T-helper 1 cell treated with Interleukin-12 subunit alpha and Interleukin-12 subunit beta and Interleukin-4 antibody, amounts not matched to agents 30 μg/mL and 1 μg/mL, for 36 hours (primary cell): ENCODE results near the gene SLFN12.
"Not testable (repeated sequence)": the region's sequence is repeated elsewhere in the genome, so short reads cannot be mapped to it uniquely, and the experiment has no call there.

Source experiments
- H3K27ac Mint-ChIP-seq: one replicate; pipeline ENCODE4 v1.8.0; 2021; ENCODE audit warnings: mild to moderate bottlenecking, mixed read lengths
- H3K27me3 Mint-ChIP-seq: one replicate; pipeline ENCODE4 v1.8.0; 2021; ENCODE audit warnings: low read depth, mixed read lengths
- H3K36me3 Mint-ChIP-seq: one replicate; pipeline ENCODE4 v1.8.0; 2021; ENCODE audit warnings: low read depth, mixed read lengths
- H3K4me1 Mint-ChIP-seq: one replicate; pipeline ENCODE4 v1.8.0; 2021; ENCODE audit warnings: low read depth, mixed read lengths
- H3K4me3 Mint-ChIP-seq: one replicate; pipeline ENCODE4 v1.8.0; 2021; ENCODE audit warnings: mild to moderate bottlenecking, moderate library complexity, mixed read lengths
- H3K9me3 Mint-ChIP-seq: one replicate; pipeline ENCODE4 v1.8.0; 2021; ENCODE audit warnings: mixed read lengths

Gene SLFN12

DNA sequence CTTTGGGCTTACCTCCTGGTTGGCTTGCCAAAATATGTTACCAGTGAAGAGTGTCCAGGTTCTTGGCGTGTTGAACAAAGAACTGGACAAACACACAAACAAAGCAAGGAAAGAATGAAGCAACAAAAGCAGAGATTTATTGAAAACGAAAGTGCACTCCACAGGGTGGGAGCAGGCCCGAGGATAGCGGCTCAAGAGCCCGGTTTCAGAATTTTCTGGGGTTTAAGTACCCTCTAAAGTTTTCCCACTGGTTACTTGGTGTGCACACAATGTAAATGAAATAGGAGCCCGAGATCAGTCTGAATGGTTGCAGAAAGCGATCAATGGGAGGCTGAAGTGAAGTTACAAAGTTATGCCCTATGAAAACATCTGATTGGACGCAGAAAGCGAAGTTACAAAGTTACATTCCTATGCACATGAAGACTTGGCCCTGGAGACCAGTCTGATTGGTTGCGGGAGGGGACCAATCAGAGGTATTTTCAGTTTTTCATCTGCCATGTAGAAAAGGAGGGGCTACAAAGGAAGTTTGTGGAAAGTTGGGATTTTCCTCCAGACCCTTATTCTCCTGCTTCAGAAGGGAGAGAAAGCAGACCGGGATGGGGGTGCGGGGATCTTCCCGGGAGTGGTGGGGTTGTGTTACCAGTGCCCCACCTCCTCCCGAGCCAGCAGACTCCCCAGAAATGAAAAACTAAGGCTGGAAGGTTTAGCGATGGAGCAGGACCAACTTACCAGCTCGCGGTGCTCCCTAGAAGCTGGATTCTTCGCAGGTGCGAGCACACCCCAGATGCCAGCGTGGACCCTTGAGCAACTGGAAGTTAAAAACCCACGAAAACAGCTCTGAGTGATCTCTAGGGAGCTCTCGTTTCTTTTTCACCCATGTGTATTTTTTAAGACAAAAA is at the start of gene SLFN12:
SLFN12 (minus strand) TSS at position 325 of the 899 bp plus-strand sequence. CDS start 9,472 bp downstream, outside the sequence.
- Mint-ChIP-seq H3K27ac (peak within 1 kb of the TSS; percentile 92), H3K27me3 (no peaks in the 10 kb centered on the region), H3K9me3 (no peaks in the 10 kb centered on the region), H3K4me1 (peaks cover 62% of the 10 kb centered on the region), H3K36me3 (peaks cover 23% of the 10 kb centered on the region), H3K4me3 (peak within 1 kb of the TSS; percentile 88)

- peaks cover 3% of the 10 kb centered on the region for H3K9me3 Mint-ChIP-seq
- H3K4me3 Mint-ChIP-seq: no peak overlapping the region
- H3K27ac Mint-ChIP-seq: no peak overlapping the region
- peaks cover 76% of the 10 kb centered on the region for H3K36me3 Mint-ChIP-seq
- peaks cover 22% of the 10 kb centered on the region for H3K4me1 Mint-ChIP-seq
- H3K27me3 Mint-ChIP-seq: no peaks in the 10 kb centered on the region
Observed at GRCh38 chr17:35479271-35479670, 47.0 kb upstream of the SLFN12 start.

GRCh38 chr17:35477248-35477647 is 44.9 kb upstream of the SLFN12 start:
- Mint-ChIP-seq H3K36me3 (peaks cover 80% of the 10 kb centered on the region), H3K27me3 (no peaks in the 10 kb centered on the region), H3K4me1 (peaks cover 24% of the 10 kb centered on the region), H3K9me3 (peaks cover 13% of the 10 kb centered on the region), H3K27ac (no peak overlapping the region), H3K4me3 (no peak overlapping the region)

DNA sequence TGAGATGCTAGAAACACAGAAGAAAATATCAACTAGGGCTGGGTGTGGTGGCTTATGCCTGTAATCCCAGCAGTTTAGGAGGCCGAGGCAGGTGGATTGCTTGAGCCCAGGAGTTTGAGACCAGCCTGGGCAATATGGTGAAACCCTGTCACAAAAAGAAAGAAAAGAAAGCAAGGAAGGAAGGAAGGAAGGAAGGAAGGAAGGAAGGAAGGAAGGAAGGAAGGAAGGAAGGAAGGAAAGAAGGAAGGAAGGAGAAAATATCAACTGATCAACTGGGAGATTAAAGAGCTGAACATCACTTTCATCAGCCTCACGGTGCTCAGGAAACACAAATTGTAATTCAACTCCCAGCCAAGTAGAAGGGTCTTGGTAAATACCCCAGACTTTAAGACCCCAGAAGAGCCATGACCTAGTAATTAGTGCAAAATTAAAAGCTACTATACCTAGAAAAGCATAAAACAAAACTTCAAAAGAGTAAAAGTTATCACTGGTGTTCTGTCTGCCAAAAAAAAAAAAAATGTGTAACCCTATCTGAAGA is 44.1 kb upstream of the SLFN12 start:
- no peaks in the 10 kb centered on the region for H3K27me3 Mint-ChIP-seq
- peaks cover 84% of the 10 kb centered on the region for H3K36me3 Mint-ChIP-seq
- H3K27ac Mint-ChIP-seq: peak overlapping the region; percentile 34
- H3K4me1 Mint-ChIP-seq: peaks cover 27% of the 10 kb centered on the region
- peaks cover 19% of the 10 kb centered on the region for H3K9me3 Mint-ChIP-seq
- H3K4me3 Mint-ChIP-seq: no peak overlapping the region

DNA sequence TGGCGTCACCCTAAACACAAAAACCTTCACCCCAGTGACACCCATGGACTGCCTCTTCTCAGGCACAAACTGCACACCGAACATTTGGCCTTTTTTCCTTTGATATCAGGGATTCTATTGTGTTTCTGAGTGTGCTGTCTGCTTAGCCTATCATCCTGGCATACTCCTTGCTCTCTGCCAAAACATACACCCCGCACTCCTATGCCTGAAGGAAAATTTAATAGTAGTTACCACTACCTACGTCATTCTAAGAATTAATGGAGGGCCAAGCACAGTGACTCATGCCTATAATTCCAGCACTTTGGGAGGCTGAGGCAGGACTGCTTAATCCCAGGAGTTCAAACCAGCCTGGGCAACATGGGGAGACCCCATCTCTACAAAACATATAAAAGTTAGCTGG is 36.2 kb upstream of the SLFN12 start:
- Mint-ChIP-seq H3K9me3 (peaks cover 16% of the 10 kb centered on the region), H3K4me1 (peaks cover 49% of the 10 kb centered on the region)

DNA sequence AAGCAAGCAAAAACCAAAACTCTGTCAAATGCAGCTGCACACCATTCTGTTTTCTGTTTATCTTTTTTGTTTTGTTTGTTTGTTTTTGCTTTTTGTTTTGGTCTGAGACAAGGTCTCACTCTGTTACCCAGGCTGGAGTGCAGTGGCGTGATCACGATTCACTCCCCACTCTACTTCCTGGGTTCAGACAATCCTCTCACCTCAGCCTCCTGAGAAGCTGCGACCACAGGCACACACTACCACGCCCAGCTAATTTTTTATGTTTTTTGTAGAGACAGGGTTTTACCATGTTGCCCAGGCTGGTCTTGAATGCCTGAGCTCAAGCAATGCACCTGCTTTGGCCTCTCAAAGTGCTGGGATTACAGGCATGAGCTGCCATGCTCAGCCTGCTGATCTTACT is 35.5 kb upstream of the SLFN12 start:
- Mint-ChIP-seq H3K27me3 (no peaks in the 10 kb centered on the region), H3K27ac (peak overlapping the region; percentile 74), H3K9me3 (peaks cover 12% of the 10 kb centered on the region), H3K4me1 (peaks cover 50% of the 10 kb centered on the region), H3K36me3 (peaks cover 65% of the 10 kb centered on the region), H3K4me3 (peak overlapping the region; percentile 40)

More for the DNA sequence above, 36.2 kb upstream of the SLFN12 start:
- H3K4me3 Mint-ChIP-seq: peak overlapping the region; percentile 40
- peaks cover 67% of the 10 kb centered on the region for H3K36me3 Mint-ChIP-seq
- H3K27me3 Mint-ChIP-seq: no peaks in the 10 kb centered on the region
- peak overlapping the region; percentile 74 for H3K27ac Mint-ChIP-seq

DNA sequence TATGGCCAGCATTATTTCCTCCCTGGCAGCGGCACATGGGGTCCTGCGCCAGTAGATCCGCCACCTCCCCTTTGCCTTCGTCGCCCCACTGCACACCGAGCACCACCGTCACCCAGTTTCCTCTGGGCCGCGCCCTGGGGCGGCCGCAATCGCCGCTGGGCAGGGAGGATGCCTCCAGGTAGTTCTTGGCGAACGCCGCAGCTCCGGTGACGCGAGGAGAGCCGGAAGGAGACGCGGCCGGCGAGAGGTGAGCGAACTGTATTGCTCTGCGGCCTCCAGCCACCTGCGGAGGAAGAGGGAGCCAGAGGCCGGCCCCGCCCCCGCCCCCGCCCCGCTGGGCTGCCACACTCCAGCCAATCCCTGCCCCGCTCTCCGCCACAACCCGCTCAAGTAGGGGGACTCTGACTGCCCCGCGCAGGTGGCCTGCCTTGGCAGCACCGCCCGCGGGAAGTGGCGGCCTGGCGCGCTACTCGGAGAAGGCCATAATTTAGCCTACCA is 28.1 kb upstream of the SLFN12 start:
- Mint-ChIP-seq H3K27ac (peak overlapping the region; percentile 74), H3K4me3 (peak overlapping the region; percentile 81), H3K9me3 (no peaks in the 10 kb centered on the region), H3K36me3 (peaks cover 50% of the 10 kb centered on the region), H3K27me3 (no peaks in the 10 kb centered on the region), H3K4me1 (peaks cover 29% of the 10 kb centered on the region)

DNA sequence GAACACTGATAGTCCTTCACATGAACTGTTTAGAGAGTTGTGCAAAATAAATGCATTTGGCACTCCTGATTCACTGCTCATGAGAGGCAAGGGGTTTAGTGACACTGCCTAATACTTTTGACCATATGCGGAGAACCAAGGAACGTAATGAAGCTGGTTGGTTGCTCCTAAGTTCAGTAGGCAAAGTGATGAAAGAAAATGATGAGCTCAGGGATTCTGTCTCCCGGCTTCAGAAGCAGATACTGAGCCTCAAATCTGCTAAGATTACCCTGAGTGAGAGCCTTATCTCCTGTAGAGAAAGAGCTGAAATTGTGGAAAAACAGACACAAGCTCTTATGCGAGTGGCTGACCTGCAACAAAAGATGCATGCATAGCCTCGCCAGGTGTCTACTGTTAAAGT is 21.7 kb upstream of the SLFN12 start:
- not testable (repeated sequence) for H3K4me3 Mint-ChIP-seq, H3K27ac Mint-ChIP-seq, H3K27me3 Mint-ChIP-seq, H3K9me3 Mint-ChIP-seq, H3K4me1 Mint-ChIP-seq
- H3K36me3 Mint-ChIP-seq: peaks cover 25% of the 10 kb centered on the region

DNA sequence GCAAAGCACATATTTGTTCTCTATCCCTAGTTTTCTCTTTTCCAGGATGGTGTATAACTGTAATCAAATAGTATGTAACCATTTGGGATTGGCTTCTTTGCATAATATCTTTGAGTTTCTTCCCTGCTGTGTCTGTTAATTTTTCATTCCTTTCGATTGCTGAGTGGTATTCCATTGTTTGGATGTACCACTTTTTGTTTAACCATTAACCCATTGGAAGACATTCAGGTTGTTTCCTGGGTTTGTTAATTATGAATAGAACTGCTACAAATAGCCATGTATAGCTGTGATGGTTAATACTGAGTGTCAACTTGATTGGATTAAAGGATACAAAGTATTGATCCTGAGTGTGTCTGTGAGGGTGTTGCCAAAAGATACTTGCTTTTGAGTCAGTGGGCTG is 20.9 kb upstream of the SLFN12 start:
- Mint-ChIP-seq H3K36me3 (peaks cover 19% of the 10 kb centered on the region), H3K4me3 (no peak overlapping the region), H3K9me3 (no peaks in the 10 kb centered on the region), H3K4me1 (peaks cover 11% of the 10 kb centered on the region), H3K27me3 (no peaks in the 10 kb centered on the region), H3K27ac (no peak overlapping the region)

DNA sequence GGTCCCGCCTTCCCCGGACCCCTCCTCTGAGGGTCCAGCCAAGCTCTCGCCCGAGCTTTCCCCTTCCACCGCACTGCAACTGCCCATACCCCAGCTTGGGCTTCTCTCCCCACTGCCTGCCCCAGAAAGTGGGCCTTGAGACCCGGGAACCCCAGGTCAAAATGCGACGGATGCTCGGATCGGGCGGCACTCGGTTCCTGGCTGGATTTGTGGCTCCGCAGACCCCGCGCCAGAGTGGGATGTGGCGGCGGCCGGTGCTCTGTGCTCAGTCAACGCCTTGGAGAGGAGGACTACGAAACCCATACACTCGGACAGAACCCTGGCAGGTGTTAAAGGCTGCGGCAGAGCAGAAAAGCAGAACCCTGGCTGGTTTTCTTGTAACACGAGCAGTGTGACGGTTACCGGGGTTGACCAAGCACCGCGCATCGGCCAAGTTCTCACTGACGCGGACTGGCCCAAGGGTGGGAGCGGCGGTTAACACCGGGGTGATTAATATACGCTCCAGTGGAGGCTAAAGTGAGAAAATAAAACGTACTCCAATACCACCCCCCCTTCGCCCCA is 17.2 kb upstream of the SLFN12 start:
- Mint-ChIP-seq H3K27me3 (no peaks in the 10 kb centered on the region), H3K4me1 (peaks cover 21% of the 10 kb centered on the region), H3K4me3 (peak overlapping the region; percentile 36), H3K27ac (peak overlapping the region; percentile 53), H3K36me3 (peaks cover 29% of the 10 kb centered on the region), H3K9me3 (no peaks in the 10 kb centered on the region)

DNA sequence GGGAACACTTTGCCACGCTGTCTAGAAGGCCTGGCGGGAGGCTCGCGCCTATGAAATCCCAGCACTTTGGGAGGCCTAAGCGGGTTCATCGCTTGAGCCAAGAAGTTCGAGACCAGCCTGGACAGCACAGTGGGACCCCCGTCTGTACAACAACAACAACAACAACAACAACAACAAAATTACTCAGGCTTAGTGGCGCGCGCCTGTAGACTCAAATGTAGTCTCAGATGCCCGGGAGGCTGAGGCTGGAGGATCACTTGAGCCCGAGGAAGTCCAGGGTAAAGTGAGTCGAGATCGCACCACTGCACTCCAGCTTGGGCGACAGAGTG is 16.6 kb upstream of the SLFN12 start:
- peaks cover 21% of the 10 kb centered on the region for H3K4me1 Mint-ChIP-seq
- peak overlapping the region; percentile 74 for H3K27ac Mint-ChIP-seq
- no peaks in the 10 kb centered on the region for H3K27me3 Mint-ChIP-seq
- peak overlapping the region; percentile 71 for H3K4me3 Mint-ChIP-seq
- peaks cover 34% of the 10 kb centered on the region for H3K36me3 Mint-ChIP-seq
- no peaks in the 10 kb centered on the region for H3K9me3 Mint-ChIP-seq

- Mint-ChIP-seq H3K9me3 (no peaks in the 10 kb centered on the region), H3K27ac (peak within 1 kb of the TSS; percentile 74), H3K27me3 (no peaks in the 10 kb centered on the region), H3K36me3 (peaks cover 37% of the 10 kb centered on the region), H3K4me1 (peaks cover 21% of the 10 kb centered on the region), H3K4me3 (peak within 1 kb of the TSS; percentile 71)
Observed at GRCh38 chr17:35448214-35448898, 16.1 kb upstream of the SLFN12 start, which contains the start of gene SLFN13. TSS of gene SLFN13 (minus strand) at chr17:35448766. CDS start at chr17:35445680, 3,086 bp downstream.

DNA sequence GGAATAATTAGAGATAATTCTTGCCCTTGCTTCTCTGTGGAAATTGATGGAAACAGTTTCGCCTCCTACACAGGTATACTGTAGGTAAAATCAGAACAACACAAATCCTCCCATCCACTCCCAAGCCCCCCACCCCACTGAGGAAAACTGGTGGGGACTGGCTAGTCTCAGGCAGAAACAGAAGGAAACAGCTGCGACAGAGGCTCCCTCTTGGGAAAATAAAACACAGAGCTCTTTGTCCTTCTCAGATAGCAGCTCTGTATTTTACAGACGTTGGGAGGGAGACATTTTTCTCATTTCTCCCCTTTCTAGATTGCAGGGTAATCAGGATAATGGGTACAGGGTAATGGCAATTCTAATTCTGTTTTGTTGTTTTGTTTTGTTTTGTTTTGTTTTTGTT is 15.2 kb upstream of the SLFN12 start:
- Mint-ChIP-seq H3K9me3 (no peaks in the 10 kb centered on the region), H3K27ac (peak overlapping the region; percentile 46), H3K27me3 (no peaks in the 10 kb centered on the region), H3K36me3 (peaks cover 34% of the 10 kb centered on the region), H3K4me3 (peak overlapping the region; percentile 71), H3K4me1 (peaks cover 17% of the 10 kb centered on the region)

- Mint-ChIP-seq H3K36me3 (peaks cover 19% of the 10 kb centered on the region), H3K27ac (no peak overlapping the region), H3K27me3 (no peaks in the 10 kb centered on the region), H3K9me3 (no peaks in the 10 kb centered on the region), H3K4me3 (no peak overlapping the region), H3K4me1 (peaks cover 13% of the 10 kb centered on the region)
Observed at GRCh38 chr17:35438433-35438832, 6.1 kb upstream of the SLFN12 start.
